NCI-H345 treated with DMSO at 0.1 percent for 48 hours (cell line): ENCODE measurements around the gene UQCC5.

ENCODE experiments used
- DNase-seq: peaks from one replicate; lab custom pipeline; 2025; ENCODE audit not compliant: unreplicated experiment; lab: John Stamatoyannopoulos, UW

UQCC5 gene

GRCh38 chr3:52532838-52533622 is 3.4 kb upstream of the UQCC5 start:
- DNase-seq: no peak

GRCh38 chr3:52533623-52534280 is 2.7 kb upstream of the UQCC5 start, which contains the start of gene NT5DC2:
Gene NT5DC2 (minus strand): TSS chr3:52533857. CDS start chr3:52533737, 120 bp downstream.
- peak; percentile 43 for DNase-seq

- peak; percentile 25 for DNase-seq
Observed at GRCh38 chr3:52534281-52535183, 1.9 kb upstream of the UQCC5 start.

DNA sequence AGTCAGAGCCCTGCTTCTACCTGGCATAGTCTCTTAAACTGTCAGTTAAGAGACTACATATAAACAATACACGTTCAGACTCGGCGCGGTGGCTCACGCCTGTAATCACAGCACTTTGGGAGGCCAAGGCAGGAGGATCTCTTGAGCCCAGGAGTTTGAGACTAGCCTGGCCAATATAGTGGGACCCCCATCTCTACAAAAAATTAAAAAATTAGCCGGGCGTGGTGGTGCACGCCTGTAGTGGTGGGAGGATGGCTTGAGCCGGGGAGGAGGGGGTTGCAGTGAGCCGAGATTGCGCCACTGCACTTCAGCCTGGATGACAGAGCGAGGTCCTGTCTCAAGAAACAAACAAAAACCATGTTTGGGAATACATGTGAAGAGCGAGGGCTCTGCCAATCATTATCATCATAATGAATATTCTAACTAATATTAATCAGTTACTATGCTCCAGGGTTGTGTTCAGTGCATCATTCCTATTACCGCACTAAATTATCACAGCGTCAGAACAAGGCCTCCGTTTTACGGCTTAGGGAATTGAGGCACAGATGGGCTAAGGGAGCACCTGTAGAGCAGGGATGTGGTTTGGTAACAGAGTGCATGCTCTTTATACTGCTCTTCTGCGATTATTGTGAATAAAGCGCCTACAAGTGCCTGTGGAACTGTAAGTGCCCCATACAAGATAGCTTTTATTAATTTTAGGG is 844 bp upstream of the UQCC5 start:
- DNase-seq: no peak

- no peak for DNase-seq
Observed at GRCh38 chr3:52536112-52536368, 365 bp upstream of the UQCC5 start.

DNA sequence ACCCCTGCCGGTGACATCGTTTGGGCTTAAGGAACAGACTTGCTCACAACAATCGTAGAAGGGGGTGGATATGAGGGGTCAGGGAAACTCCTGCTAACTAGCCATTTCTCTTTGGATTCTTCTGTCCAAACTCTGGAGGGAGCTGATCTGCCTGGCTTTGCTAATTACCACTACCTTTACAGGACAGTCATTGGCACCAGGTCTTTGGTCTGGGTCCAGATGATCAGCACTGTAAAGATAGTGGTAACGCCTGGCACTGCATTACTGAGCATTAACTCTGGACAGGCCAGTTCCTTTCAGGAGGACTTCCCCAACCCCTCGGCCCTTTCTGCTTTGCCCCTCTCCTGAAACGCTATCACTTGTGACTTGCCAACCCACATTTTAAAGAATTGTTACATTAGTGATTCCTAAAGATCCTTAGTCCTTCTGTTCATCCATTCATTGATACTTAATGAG is 788 bp downstream of the UQCC5 start:
- no peak for DNase-seq

- no peak for DNase-seq
Observed at GRCh38 chr3:52537726-52538421, 1.5 kb downstream of the UQCC5 start.

- no peak for DNase-seq
Observed at GRCh38 chr3:52539010-52539653, 2.7 kb downstream of the UQCC5 start.

GRCh38 chr3:52541050-52541449 is 4.6 kb downstream of the UQCC5 start:
- DNase-seq: no peak

GRCh38 chr3:52544937-52545336 is 8.5 kb downstream of the UQCC5 start:
- DNase-seq: no peak

GRCh38 chr3:52546111-52546901 is 9.9 kb downstream of the UQCC5 start:
- DNase-seq: no peak

- no peak for DNase-seq
Observed at GRCh38 chr3:52547143-52547542, 10.7 kb downstream of the UQCC5 start.

GRCh38 chr3:52551118-52551517 is 14.7 kb downstream of the UQCC5 start:
- DNase-seq: no peak

- no peak for DNase-seq
Observed at GRCh38 chr3:52552089-52552488, 15.7 kb downstream of the UQCC5 start.

DNA sequence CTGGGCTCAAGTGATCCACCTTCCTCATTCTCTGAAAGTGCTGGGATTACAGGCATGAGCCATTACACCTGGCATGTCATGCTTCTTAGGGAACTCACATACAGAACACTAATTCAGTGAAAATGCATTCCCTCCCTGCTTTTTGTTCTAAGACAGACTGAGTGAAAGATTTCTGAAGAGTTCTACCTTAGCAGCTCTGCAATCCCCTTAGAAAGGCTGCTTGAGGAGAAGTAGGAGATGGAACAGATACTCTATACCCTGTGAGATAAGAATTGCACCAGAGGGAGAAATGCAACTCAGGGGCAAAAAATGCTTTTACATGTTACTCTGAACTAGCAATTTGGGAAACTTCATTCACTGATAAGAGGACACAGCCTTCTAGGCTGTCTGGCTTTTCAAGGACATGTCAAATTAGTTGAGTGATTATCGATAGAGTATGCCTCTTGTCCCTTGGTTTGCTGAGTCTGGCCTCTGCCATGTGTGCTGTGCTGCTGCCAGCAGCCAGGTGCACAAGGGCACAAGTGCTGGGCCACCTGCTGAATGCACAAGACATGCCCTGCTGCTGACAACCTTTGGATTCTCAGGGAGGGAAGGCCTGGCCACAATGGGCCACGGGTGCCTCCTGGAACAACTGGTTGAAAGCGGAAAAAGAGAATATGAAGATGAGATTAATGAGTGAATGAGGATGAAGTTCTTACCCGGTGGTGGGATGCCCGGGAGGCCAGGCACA is 17.8 kb downstream of the UQCC5 start:
- DNase-seq: peak; percentile 25

- DNase-seq: no peak
Observed at GRCh38 chr3:52555056-52555455, 18.7 kb downstream of the UQCC5 start.

GRCh38 chr3:52557011-52557960 is 20.9 kb downstream of the UQCC5 start:
- DNase-seq: no peak
